ENCODE results near the gene DOCK1.

DNA sequence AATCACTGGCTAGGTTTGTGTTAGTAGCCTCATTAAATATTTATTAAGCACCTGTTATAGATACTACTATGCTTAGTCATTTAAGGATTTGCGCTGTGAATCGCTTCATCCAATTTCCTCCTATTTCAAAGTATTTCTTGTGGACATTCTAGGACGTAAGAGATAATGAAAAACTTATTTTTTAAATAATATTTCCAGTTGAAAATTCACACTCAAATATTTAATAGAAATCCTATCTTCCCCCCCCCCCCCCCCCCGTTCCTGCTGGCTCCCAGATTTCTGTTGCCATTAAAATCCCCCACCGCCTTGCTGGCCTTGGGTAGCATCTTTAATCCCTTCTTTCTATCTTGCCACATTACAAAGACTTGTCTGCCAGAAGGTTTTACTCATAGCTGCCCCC, 285.2 kb downstream of the DOCK1 start:
- TF ChIP-seq CTCF (IDR thresholded peaks at IDR 0.05) (no peak), POLR2A (IDR thresholded peaks at IDR 0.05) (no peak), POLR2AphosphoS5 (IDR thresholded peaks at IDR 0.05) (no peak)

All from breast epithelium (tissue), 3 donors.